HepG2 (cell line): ENCODE measurements around the gene DLX5. TPM values are rescaled to one million over a fixed set of nuclear protein-coding genes. Genes with fewer than 3 reads are reported as not detected.

Experiments
- CBX1 ChIP-seq: IDR thresholded peaks from one replicate; pipeline ENCODE4 v1.6.1; 2016; ENCODE audit warnings: antibody characterized with exemption, low read depth
- POLR2AphosphoS2 ChIP-seq: IDR thresholded peaks from 2 replicates; pipeline ENCODE4 v1.6.1; 2011; ENCODE audit warnings: low read depth, low read length, improper control_type of control experiment
- RXRA ChIP-seq: sonication (generic); formaldehyde crosslinking; IDR thresholded peaks from 2 replicates; pipeline ENCODE4 v1.5.1; 2020; ENCODE audit warnings: missing genetic modification reagents
- SYNCRIP ChIP-seq: fragments of 200-400 bp; formaldehyde crosslinking; IDR thresholded peaks from 2 replicates; pipeline ENCODE4 v1.6.1; 2018; ENCODE audit warnings: mild to moderate bottlenecking, low read depth, low read length; ENCODE audit not compliant: insufficient read depth
- WIZ ChIP-seq: sonication (generic); formaldehyde crosslinking; IDR thresholded peaks from 2 replicates; pipeline ENCODE4 v1.5.1; 2020; ENCODE audit warnings: mild to moderate bottlenecking, missing genetic modification reagents
- ZNF232 ChIP-seq: sonication (generic); formaldehyde crosslinking; IDR thresholded peaks from 2 replicates; pipeline ENCODE4 v1.4.0; 2020; ENCODE audit warnings: missing genetic modification reagents, borderline replicate concordance
- ZNF282 ChIP-seq: fragments of 450-650 bp; IDR thresholded peaks from 2 replicates; pipeline ENCODE4 v1.6.1; 2018; ENCODE audit not compliant: partially characterized antibody
- ZNF546 ChIP-seq: sonication (generic); formaldehyde crosslinking; conservative IDR thresholded peaks from 2 replicates; pipeline ENCODE4 v1.8.1; 2023; ENCODE audit warnings: mild to moderate bottlenecking, missing genetic modification reagents
- ZNF879 ChIP-seq: sonication (generic); formaldehyde crosslinking; IDR thresholded peaks from 2 replicates; pipeline ENCODE4 v1.8.1; 2023; ENCODE audit warnings: missing genetic modification reagents
- polyA plus RNA-seq, 8 experiments: library from polyadenylated mRNA; depleted of rRNA in 3 of 8; stranded (reverse) in 7 of 8; unstranded in 1 of 8; fragments of >200 nt; fragmentation: Illumina TruSeq in 4 of 8; extraction: Trizol in 4 of 8; gene quantifications; 2 replicates each; pipeline versions ENCODE4 v1.2.1 to v1.2.3, GENCODE V29; 2011 to 2016; ENCODE audit warnings: low read depth in 4 of 8, missing spikeins in 1 of 8, mixed read lengths in 1 of 8; ENCODE audit not compliant: insufficient read depth in 1 of 8
- total RNA-seq, 5 experiments: library from RNA; depleted of rRNA; stranded (reverse); fragments of >200 nt; fragmentation: Illumina TruSeq; extraction: Trizol; gene quantifications; 2 replicates each; pipeline ENCODE4 v1.2.3, GENCODE V29; 2016; ENCODE audit warnings: low read depth in 1 of 5
- TF ChIP-seq, protein P1 (sequence below): IDR thresholded peaks from 2 replicates; pipeline ENCODE4 v1.4.0; 2020; ENCODE audit warnings: mild to moderate bottlenecking, missing genetic modification reagents
- TF ChIP-seq, protein P2 (sequence below): sonication (generic); formaldehyde crosslinking; IDR thresholded peaks from 2 replicates; pipeline ENCODE4 v1.8.1; 2023; ENCODE audit warnings: mild to moderate bottlenecking, inconsistent platforms, moderate library complexity, missing genetic modification reagents, borderline replicate concordance
- TF ChIP-seq, protein P3 (sequence below): sonication (generic); formaldehyde crosslinking; IDR thresholded peaks from 2 replicates; pipeline ENCODE4 v1.4.0; 2020; ENCODE audit warnings: mild to moderate bottlenecking, missing genetic modification reagents, borderline replicate concordance
- TF ChIP-seq, protein P4 (sequence below): sonication (generic); formaldehyde crosslinking; conservative IDR thresholded peaks from 2 replicates; pipeline ENCODE4 v1.4.0; 2020; ENCODE audit warnings: missing genetic modification reagents
- TF ChIP-seq, protein P5 (sequence below): sonication (generic); formaldehyde crosslinking; IDR thresholded peaks from 2 replicates; pipeline ENCODE4 v1.4.0; 2020; ENCODE audit warnings: mild to moderate bottlenecking, missing genetic modification reagents

DLX5 gene
- total and polyA plus RNA-seq, 2 of the 13 experiments (the other 11 are each of a cell fraction or from before 2014, with no cell fraction given), result not detected

DNA sequence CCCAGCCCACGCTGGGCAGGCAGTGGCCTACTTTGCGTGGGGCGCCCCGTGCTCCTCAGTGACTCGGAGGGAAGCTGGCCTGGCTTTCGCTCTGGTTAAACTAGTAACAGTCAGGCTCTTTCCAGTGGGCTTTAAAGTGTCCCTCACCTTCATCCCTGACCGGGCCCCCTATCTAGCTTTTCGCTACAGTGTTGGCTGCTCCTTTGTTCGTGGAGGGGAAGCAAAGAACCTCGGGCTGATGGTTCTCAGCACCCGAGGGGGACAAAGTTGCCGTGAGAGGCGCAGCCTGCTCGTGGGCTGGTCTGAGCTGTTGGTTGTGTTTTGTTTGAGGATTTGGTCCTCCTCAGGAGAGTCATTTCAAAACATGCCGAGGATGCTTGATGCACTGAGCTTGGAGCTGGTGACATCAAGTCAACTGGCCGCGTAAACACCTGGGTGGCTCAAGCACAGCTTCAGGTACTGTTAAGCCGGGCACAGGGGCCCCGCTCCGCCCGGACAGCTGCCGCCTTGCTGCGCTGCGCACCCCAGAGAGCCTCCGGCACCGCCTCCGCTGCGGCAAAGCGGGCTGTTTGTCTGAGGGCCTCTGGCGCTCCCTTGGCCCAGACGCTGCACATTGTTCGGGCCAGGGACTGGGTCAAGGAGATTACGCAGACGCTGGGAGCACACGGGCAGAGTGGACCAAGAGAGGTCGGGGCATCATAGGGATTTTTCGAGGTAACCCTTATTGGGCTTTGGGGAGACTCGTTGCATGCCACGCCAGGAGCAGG lies 17.6 kb downstream of the DLX5 start (continued):
- TF ChIP-seq ZNF879 (CRISPR knock-in tag), result no peak
- no peak for TF ChIP-seq ZNF282
- TF ChIP-seq ZNF232, result no peak
- TF ChIP-seq CBX1, result no peak
- TF ChIP-seq, protein P1, sequence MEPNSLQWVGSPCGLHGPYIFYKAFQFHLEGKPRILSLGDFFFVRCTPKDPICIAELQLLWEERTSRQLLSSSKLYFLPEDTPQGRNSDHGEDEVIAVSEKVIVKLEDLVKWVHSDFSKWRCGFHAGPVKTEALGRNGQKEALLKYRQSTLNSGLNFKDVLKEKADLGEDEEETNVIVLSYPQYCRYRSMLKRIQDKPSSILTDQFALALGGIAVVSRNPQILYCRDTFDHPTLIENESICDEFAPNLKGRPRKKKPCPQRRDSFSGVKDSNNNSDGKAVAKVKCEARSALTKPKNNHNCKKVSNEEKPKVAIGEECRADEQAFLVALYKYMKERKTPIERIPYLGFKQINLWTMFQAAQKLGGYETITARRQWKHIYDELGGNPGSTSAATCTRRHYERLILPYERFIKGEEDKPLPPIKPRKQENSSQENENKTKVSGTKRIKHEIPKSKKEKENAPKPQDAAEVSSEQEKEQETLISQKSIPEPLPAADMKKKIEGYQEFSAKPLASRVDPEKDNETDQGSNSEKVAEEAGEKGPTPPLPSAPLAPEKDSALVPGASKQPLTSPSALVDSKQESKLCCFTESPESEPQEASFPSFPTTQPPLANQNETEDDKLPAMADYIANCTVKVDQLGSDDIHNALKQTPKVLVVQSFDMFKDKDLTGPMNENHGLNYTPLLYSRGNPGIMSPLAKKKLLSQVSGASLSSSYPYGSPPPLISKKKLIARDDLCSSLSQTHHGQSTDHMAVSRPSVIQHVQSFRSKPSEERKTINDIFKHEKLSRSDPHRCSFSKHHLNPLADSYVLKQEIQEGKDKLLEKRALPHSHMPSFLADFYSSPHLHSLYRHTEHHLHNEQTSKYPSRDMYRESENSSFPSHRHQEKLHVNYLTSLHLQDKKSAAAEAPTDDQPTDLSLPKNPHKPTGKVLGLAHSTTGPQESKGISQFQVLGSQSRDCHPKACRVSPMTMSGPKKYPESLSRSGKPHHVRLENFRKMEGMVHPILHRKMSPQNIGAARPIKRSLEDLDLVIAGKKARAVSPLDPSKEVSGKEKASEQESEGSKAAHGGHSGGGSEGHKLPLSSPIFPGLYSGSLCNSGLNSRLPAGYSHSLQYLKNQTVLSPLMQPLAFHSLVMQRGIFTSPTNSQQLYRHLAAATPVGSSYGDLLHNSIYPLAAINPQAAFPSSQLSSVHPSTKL (CRISPR knock-in tag), result no peak; the same call in none of the 2 replicates
- TF ChIP-seq, protein P2, sequence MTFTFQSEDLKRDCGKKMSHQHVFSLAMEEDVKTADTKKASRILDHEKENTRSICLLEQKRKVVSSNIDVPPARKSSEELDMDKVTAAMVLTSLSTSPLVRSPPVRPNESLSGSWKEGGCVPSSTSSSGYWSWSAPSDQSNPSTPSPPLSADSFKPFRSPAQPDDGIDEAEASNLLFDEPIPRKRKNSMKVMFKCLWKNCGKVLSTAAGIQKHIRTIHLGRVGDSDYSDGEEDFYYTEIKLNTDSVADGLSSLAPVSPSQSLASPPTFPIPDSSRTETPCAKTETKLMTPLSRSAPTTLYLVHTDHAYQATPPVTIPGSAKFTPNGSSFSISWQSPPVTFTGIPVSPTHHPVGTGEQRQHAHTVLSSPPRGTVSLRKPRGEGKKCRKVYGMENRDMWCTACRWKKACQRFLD (CRISPR knock-in tag), result no peak
- TF ChIP-seq, protein P3, sequence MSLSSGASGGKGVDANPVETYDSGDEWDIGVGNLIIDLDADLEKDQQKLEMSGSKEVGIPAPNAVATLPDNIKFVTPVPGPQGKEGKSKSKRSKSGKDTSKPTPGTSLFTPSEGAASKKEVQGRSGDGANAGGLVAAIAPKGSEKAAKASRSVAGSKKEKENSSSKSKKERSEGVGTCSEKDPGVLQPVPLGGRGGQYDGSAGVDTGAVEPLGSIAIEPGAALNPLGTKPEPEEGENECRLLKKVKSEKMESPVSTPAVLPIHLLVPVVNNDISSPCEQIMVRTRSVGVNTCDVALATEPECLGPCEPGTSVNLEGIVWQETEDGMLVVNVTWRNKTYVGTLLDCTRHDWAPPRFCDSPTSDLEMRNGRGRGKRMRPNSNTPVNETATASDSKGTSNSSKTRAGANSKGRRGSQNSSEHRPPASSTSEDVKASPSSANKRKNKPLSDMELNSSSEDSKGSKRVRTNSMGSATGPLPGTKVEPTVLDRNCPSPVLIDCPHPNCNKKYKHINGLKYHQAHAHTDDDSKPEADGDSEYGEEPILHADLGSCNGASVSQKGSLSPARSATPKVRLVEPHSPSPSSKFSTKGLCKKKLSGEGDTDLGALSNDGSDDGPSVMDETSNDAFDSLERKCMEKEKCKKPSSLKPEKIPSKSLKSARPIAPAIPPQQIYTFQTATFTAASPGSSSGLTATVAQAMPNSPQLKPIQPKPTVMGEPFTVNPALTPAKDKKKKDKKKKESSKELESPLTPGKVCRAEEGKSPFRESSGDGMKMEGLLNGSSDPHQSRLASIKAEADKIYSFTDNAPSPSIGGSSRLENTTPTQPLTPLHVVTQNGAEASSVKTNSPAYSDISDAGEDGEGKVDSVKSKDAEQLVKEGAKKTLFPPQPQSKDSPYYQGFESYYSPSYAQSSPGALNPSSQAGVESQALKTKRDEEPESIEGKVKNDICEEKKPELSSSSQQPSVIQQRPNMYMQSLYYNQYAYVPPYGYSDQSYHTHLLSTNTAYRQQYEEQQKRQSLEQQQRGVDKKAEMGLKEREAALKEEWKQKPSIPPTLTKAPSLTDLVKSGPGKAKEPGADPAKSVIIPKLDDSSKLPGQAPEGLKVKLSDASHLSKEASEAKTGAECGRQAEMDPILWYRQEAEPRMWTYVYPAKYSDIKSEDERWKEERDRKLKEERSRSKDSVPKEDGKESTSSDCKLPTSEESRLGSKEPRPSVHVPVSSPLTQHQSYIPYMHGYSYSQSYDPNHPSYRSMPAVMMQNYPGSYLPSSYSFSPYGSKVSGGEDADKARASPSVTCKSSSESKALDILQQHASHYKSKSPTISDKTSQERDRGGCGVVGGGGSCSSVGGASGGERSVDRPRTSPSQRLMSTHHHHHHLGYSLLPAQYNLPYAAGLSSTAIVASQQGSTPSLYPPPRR (CRISPR knock-in tag), result no peak
- TF ChIP-seq, protein P4, sequence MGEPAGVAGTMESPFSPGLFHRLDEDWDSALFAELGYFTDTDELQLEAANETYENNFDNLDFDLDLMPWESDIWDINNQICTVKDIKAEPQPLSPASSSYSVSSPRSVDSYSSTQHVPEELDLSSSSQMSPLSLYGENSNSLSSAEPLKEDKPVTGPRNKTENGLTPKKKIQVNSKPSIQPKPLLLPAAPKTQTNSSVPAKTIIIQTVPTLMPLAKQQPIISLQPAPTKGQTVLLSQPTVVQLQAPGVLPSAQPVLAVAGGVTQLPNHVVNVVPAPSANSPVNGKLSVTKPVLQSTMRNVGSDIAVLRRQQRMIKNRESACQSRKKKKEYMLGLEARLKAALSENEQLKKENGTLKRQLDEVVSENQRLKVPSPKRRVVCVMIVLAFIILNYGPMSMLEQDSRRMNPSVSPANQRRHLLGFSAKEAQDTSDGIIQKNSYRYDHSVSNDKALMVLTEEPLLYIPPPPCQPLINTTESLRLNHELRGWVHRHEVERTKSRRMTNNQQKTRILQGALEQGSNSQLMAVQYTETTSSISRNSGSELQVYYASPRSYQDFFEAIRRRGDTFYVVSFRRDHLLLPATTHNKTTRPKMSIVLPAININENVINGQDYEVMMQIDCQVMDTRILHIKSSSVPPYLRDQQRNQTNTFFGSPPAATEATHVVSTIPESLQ (CRISPR knock-in tag), result no peak
- TF ChIP-seq WIZ, result no peak
- TF ChIP-seq, protein P5, sequence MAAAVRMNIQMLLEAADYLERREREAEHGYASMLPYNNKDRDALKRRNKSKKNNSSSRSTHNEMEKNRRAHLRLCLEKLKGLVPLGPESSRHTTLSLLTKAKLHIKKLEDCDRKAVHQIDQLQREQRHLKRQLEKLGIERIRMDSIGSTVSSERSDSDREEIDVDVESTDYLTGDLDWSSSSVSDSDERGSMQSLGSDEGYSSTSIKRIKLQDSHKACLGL (CRISPR knock-in tag), result no peak; the same call in 1 of the 2 replicates
- TF ChIP-seq POLR2AphosphoS2, result no peak
- no peak for TF ChIP-seq ZNF546 (CRISPR knock-in tag)
- TF ChIP-seq RXRA (CRISPR knock-in tag), result no peak; the same call in 1 of the 2 replicates
- TF ChIP-seq SYNCRIP, result no peak
